Endodermal cell (in vitro differentiated cells): ENCODE data around the gene MGLL. TPM values are rescaled to one million over a fixed set of nuclear protein-coding genes. Genes with fewer than 3 reads are reported as not detected.

Experiments
- DNase-seq: peaks from one replicate; pipeline ENCODE4 v3.0.0-alpha.2; 2017
- H3K27ac ChIP-seq: 2 replicates; pipeline ENCODE4 v1.5.1; 2013; ENCODE audit warnings: mild to moderate bottlenecking, low read depth, low read length, moderate library complexity
- H3K27me3 ChIP-seq: 2 replicates; pipeline ENCODE4 v1.6.1; 2013; ENCODE audit warnings: mild to moderate bottlenecking, low read length, moderate library complexity; ENCODE audit not compliant: insufficient read depth, control insufficient read depth, poor library complexity, severe bottlenecking
- H3K36me3 ChIP-seq: 2 replicates; pipeline ENCODE4 v1.7.0; 2013; ENCODE audit warnings: mild to moderate bottlenecking, low read length, moderate library complexity; ENCODE audit not compliant: control insufficient read depth, insufficient read depth
- H3K4me1 ChIP-seq: one replicate; pipeline ENCODE4 v1.7.0; 2013; ENCODE audit warnings: low read length; ENCODE audit not compliant: control insufficient read depth, insufficient read depth
- H3K4me3 ChIP-seq: 2 replicates; pipeline ENCODE4 v1.5.1; 2013; ENCODE audit warnings: mild to moderate bottlenecking, low read length, moderate library complexity
- H3K9ac ChIP-seq: 2 replicates; pipeline ENCODE4 v1.6.1; 2013; ENCODE audit warnings: mild to moderate bottlenecking, low read length, moderate library complexity; ENCODE audit not compliant: poor library complexity, severe bottlenecking; ENCODE audit errors: extremely low read depth
- H3K9me3 ChIP-seq: 2 replicates; pipeline ENCODE4 v1.6.1; 2013; ENCODE audit warnings: mild to moderate bottlenecking, low read length, moderate library complexity; ENCODE audit not compliant: control insufficient read depth
- H3K27ac Mint-ChIP-seq: 2 replicates; pipeline ENCODE4 v1.8.0; 2020; ENCODE audit warnings: mixed read lengths
- H3K27me3 Mint-ChIP-seq: 2 replicates; pipeline ENCODE4 v1.8.0; 2021; ENCODE audit warnings: mild to moderate bottlenecking, mixed read lengths; ENCODE audit not compliant: insufficient read depth
- H3K36me3 Mint-ChIP-seq: 2 replicates; pipeline ENCODE4 v1.8.0; 2020; ENCODE audit warnings: low read depth, mixed read lengths
- H3K4me1 Mint-ChIP-seq: 2 replicates; pipeline ENCODE4 v1.8.0; 2020; ENCODE audit warnings: mixed read lengths
- H3K4me3 Mint-ChIP-seq: 2 replicates; pipeline ENCODE4 v1.8.0; 2020; ENCODE audit warnings: mild to moderate bottlenecking, moderate library complexity, mixed read lengths
- H3K9me3 Mint-ChIP-seq: 2 replicates; pipeline ENCODE4 v1.8.0; 2020; ENCODE audit warnings: mild to moderate bottlenecking, mixed read lengths
- WGBS, 2 experiments: methylation state at CpG; one replicate each; pipeline versions ENCODE4 v1.1.5 to v1.1.7; 2013; ENCODE audit warnings: missing lambda C conversion rate in 2 of 2, mixed read lengths in 1 of 2; ENCODE audit not compliant: insufficient coverage in 1 of 2, insufficient read length in 1 of 2; 5-methylcytosine and 5-hydroxymethylcytosine counted together
- total RNA-seq, 2 donors: library from RNA; stranded (reverse); fragmentation: NEBNext Ultra II Directional in 1 of 2; extraction: Animal tissue kit (Norgen Biotek cat#: 25700) in 1 of 2; gene quantifications; 2 replicates in 1 of 2; 3 replicates in 1 of 2; pipeline ENCODE4 v1.2.1, GENCODE V29; 2021
- TF ChIP-seq, protein P1 (sequence below): fragments of 200-600 bp; sonication (generic); conservative IDR thresholded peaks from 2 replicates; pipeline ENCODE4 v1.5.0; 2021; ENCODE audit warnings: antibody characterized with exemption, mild to moderate bottlenecking

MGLL gene
- total RNA-seq, 2 donors from 2014 or later = 0.22 TPM; not detected in 1

DNA sequence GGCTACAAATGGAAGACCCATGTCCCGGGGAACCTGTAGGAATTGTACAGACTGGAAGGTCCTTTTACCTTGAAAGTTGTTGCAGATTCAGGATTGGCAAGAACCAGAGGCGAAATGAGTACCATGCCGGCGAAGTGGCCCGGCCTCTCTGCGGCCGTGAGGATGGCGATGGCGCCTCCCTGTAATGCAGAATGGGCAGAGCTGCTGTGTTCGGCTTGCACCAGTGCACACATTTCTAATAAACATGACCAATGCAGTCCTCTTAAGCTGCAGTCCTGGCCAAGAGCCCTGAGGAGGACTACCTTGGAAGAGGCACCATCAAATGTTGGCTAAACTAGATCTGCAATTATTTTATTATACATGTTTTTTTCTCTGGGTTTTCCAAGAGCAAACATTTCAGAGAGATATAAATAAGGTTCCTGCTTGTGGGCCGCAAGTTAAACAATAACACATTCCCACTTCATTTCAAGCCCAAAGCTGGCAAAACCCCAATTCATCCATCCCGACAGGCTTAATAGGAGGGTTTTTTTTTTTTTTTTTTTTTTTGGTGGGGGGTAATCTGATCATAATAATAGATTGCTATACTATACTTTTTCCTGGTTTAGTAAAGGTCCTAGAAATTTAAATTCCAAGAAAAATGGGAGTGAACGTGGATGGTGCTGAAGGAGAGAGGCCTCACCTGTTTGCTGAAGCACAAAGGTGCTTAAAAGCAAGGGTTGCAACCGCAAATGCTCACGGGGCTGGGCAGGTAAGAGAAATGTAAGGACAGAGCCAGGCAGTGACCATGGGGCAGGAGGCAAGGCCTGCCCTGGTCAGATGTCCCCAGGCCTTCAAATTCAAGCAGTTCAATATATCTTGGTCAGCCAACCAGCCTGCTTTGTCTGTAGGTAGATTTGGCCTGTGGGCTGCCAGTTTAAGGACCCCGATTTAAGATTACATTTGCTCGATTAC, 101.1 kb downstream of the MGLL start:
- H3K9me3 Mint-ChIP-seq = no peaks in the 10 kb centered on the region
- no peaks in the 10 kb centered on the region for H3K36me3 Mint-ChIP-seq
- H3K9me3 ChIP-seq = no peaks in the 10 kb centered on the region
- H3K4me1 Mint-ChIP-seq = peaks cover 5% of the 10 kb centered on the region
- no peak overlapping the region for H3K27ac ChIP-seq
- no peaks in the 10 kb centered on the region for H3K4me1 ChIP-seq
- H3K4me3 ChIP-seq = no peak overlapping the region
- peaks cover 6% of the 10 kb centered on the region for H3K27me3 ChIP-seq
- H3K9ac ChIP-seq = no peak overlapping the region
- TF ChIP-seq, protein P1, sequence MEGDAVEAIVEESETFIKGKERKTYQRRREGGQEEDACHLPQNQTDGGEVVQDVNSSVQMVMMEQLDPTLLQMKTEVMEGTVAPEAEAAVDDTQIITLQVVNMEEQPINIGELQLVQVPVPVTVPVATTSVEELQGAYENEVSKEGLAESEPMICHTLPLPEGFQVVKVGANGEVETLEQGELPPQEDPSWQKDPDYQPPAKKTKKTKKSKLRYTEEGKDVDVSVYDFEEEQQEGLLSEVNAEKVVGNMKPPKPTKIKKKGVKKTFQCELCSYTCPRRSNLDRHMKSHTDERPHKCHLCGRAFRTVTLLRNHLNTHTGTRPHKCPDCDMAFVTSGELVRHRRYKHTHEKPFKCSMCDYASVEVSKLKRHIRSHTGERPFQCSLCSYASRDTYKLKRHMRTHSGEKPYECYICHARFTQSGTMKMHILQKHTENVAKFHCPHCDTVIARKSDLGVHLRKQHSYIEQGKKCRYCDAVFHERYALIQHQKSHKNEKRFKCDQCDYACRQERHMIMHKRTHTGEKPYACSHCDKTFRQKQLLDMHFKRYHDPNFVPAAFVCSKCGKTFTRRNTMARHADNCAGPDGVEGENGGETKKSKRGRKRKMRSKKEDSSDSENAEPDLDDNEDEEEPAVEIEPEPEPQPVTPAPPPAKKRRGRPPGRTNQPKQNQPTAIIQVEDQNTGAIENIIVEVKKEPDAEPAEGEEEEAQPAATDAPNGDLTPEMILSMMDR = no peak
- no peaks in the 10 kb centered on the region for H3K36me3 ChIP-seq
- H3K4me3 Mint-ChIP-seq = no peak overlapping the region
- no peak for DNase-seq
- no peak overlapping the region for H3K27ac Mint-ChIP-seq
- WGBS, 2 experiments = 96 to 97% methylated on average over 10 to 15 of the region's 17 CpGs
- peaks cover 28% of the 10 kb centered on the region for H3K27me3 Mint-ChIP-seq

DNA sequence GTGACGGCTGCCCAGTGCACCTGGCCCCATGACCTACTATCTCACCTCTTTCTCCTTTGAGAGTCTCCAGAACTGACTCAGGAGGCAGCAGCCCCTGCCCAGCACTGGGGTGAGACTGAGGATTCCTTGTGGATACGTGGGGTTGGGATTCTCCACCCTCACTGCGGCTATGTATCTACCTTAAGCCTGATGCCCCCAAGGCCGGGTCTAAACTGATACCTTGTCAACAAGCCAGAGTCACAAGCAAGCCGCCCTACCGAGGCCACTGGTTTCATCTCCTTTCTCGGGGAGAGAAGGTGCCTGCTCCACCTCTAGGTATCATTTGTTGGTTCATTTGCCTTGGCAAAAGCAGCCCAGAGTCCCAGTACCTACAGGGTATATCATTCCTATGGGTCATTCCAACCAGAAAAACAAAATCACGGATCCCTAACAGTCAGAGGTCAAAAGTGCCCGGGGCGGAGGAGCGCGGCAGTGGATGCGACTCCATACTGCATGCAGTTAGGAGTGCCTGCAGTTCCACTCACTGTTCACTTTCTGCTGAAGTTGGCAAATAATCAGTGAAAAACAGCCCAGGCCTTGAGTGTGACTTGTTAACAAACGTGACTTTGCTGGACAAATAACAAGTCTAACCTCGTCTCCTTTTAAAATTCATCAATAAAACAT, 102.0 kb downstream of the MGLL start:
- DNase-seq = no peak

DNA sequence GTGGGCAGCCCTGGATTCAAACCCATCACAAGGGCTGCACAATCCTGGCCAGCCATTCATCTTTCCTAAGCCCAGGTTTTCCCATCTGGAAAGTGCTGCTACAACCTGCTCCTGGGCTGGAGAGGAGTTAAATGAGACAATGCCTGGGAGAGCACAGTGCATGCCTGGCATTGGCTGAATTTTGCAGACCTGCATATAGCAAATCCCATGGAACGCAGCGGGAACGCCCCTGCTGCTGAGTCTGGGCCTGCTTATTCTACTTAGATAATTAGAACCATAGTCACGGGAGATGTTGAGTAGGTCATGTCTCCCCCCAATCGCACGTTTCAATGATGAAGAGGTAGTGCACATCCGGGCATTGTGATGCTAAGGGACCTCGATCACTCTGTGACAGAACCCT, 102.9 kb downstream of the MGLL start:
- Histone ChIP-seq H3K9ac (no peak overlapping the region), H3K9me3 (no peaks in the 10 kb centered on the region), H3K4me1 (no peaks in the 10 kb centered on the region), H3K4me3 (no peak overlapping the region), H3K27me3 (peaks cover 6% of the 10 kb centered on the region), H3K36me3 (no peaks in the 10 kb centered on the region), H3K27ac (no peak overlapping the region)
- Mint-ChIP-seq H3K9me3 (no peaks in the 10 kb centered on the region), H3K36me3 (no peaks in the 10 kb centered on the region), H3K4me1 (peaks cover 6% of the 10 kb centered on the region), H3K4me3 (no peak overlapping the region), H3K27me3 (peaks cover 22% of the 10 kb centered on the region), H3K27ac (no peak overlapping the region)
- TF ChIP-seq, protein P1 = no peak
- 95 to 97% methylated on average over 8 of the region's 8 CpGs for WGBS, 2 experiments
- DNase-seq = no peak

More for the DNA sequence above, 102.0 kb downstream of the MGLL start:
- peaks cover 27% of the 10 kb centered on the region for H3K27me3 Mint-ChIP-seq
- H3K27ac Mint-ChIP-seq = no peak overlapping the region
- Histone ChIP-seq H3K27me3 (peaks cover 6% of the 10 kb centered on the region), H3K27ac (no peak overlapping the region), H3K4me3 (no peak overlapping the region), H3K9ac (no peak overlapping the region), H3K36me3 (no peaks in the 10 kb centered on the region), H3K4me1 (no peaks in the 10 kb centered on the region), H3K9me3 (no peaks in the 10 kb centered on the region)
- WGBS, 2 experiments = 94% methylated on average over 12 to 15 of the region's 15 CpGs
- H3K4me1 Mint-ChIP-seq = peaks cover 5% of the 10 kb centered on the region
- H3K9me3 Mint-ChIP-seq = no peaks in the 10 kb centered on the region
- H3K4me3 Mint-ChIP-seq = no peak overlapping the region
- TF ChIP-seq, protein P1 = no peak
- no peaks in the 10 kb centered on the region for H3K36me3 Mint-ChIP-seq
